HepG2 (cell line): ENCODE measurements around the gene CRTC2. TPM values are rescaled to one million over a fixed set of nuclear protein-coding genes. Genes with fewer than 3 reads are reported as not detected.

Source experiments
- ATAC-seq: fragments of 200-7000 bp; cut with Tn5 transposase; 3 replicates; pipeline ENCODE4 v1.9.1; 2020; ENCODE audit warnings: mild to moderate bottlenecking, moderate library complexity
- BruUV-seq: library from RNA; stranded (reverse); fragments of 400-500 nt; replicated peaks from 2 replicates; lab custom pipeline; 2021; lab: Mats Ljungman, UMichigan
- CTCF ChIA-PET: fragments of 300-600 bp; formaldehyde crosslinking; extraction: SDS; loops from one replicate; lab custom pipeline; 2021; ENCODE audit warnings: low total read pairs, inconsistent platforms, low intra/inter-chr PET ratio; lab: Yijun Ruan, JAX
- POLR2A ChIA-PET: fragments of 350-600 bp; sonication (Branson Sonifier 250); formaldehyde crosslinking; loops from one replicate; lab custom pipeline; 2020; ENCODE audit warnings: antibody characterized with exemption, inconsistent platforms; lab: Yijun Ruan, JAX
- DNase-seq: peaks from one replicate; pipeline ENCODE4 v3.0.0-alpha.2; 2015; ENCODE audit warnings: low spot score
- FAIRE-seq: peaks from 3 replicates; lab custom pipeline; 2011; peaks lifted over from hg19 to GRCh38; lab: Jason Lieb, UNC
- H2AFZ ChIP-seq: one replicate; pipeline ENCODE4 v1.6.1; 2011; ENCODE audit warnings: low read length, inconsistent platforms
- H3K27ac ChIP-seq: fragments of 300-600 bp; 3 replicates; pipeline ENCODE4 v1.8.0; 2011; ENCODE audit warnings: mixed run types, mild to moderate bottlenecking, mixed read lengths, low read length, inconsistent platforms; ENCODE audit not compliant: insufficient read depth; ENCODE audit errors: extremely low read length
- H3K27me3 ChIP-seq, 2 experiments: fragments of 200-600 bp in 1 of 2; 2 replicates in 1 of 2; 3 replicates in 1 of 2; pipeline versions ENCODE4 v1.6.0 to v1.8.0; 2011; ENCODE audit warnings: low read length in 2 of 2, mild to moderate bottlenecking in 2 of 2, moderate library complexity in 2 of 2, inconsistent platforms in 1 of 2; ENCODE audit not compliant: insufficient read depth in 2 of 2, control insufficient read depth in 1 of 2
- H3K36me3 ChIP-seq, 2 experiments: fragments of 200-600 bp in 1 of 2; replicated peaks in 1 of 2; 2 replicates in 1 of 2; 3 replicates in 1 of 2; pipeline versions ENCODE4 v1.5.1 to v1.8.0; 2011; ENCODE audit warnings: low read length in 2 of 2, inconsistent platforms in 1 of 2; ENCODE audit not compliant: insufficient read depth in 2 of 2, control insufficient read depth in 1 of 2
- H3K4me1 ChIP-seq: 2 replicates; pipeline ENCODE4 v1.5.1; 2012; ENCODE audit warnings: low read length, inconsistent platforms; ENCODE audit not compliant: insufficient read depth
- H3K4me2 ChIP-seq: 2 replicates; pipeline ENCODE4 v1.6.0; 2011; ENCODE audit warnings: low read depth, low read length, inconsistent platforms
- H3K4me3 ChIP-seq, 3 experiments: fragments of 200-600 bp in 1 of 3; sonication (generic), shearing (Covaris generic) in 1 of 3; replicated peaks in 1 of 3; 2 replicates each; pipeline ENCODE4 v1.5.1; 2011 to 2016; ENCODE audit warnings: low read length in 3 of 3, inconsistent platforms in 2 of 3, low read depth in 2 of 3, mild to moderate bottlenecking in 2 of 3, control low read depth in 1 of 3, mixed read lengths in 1 of 3; ENCODE audit not compliant: insufficient read depth in 1 of 3
- H3K79me2 ChIP-seq: one replicate; pipeline ENCODE4 v1.6.1; 2011; ENCODE audit warnings: low read length, inconsistent platforms; ENCODE audit not compliant: insufficient read depth
- H3K9ac ChIP-seq: 2 replicates; pipeline ENCODE4 v1.6.0; 2011; ENCODE audit warnings: mild to moderate bottlenecking, low read depth, low read length, inconsistent platforms; ENCODE audit not compliant: insufficient read depth
- H3K9me3 ChIP-seq: 2 replicates; pipeline ENCODE4 v1.5.1; 2012; ENCODE audit warnings: mild to moderate bottlenecking, low read length
- H4K20me1 ChIP-seq: 2 replicates; pipeline ENCODE4 v1.6.0; 2011; ENCODE audit warnings: inconsistent platforms, mild to moderate bottlenecking, low read length, moderate library complexity; ENCODE audit not compliant: insufficient read depth
- ETV5 ChIP-seq: IDR thresholded peaks from 2 replicates; pipeline ENCODE4 v1.6.1; 2018; ENCODE audit warnings: missing biosample characterization, missing genetic modification reagents, inconsistent platforms, borderline replicate concordance
- KDM5A ChIP-seq: fragments of 200-600 bp; sonication (generic); IDR thresholded peaks from 2 replicates; pipeline ENCODE4 v1.7.0; 2018; ENCODE audit warnings: antibody characterized with exemption, mild to moderate bottlenecking, low read length, borderline replicate concordance
- PATZ1 ChIP-seq: sonication (generic); formaldehyde crosslinking; IDR thresholded peaks from 2 replicates; pipeline ENCODE4 v1.4.0; 2020; ENCODE audit warnings: missing genetic modification reagents
- PREB ChIP-seq: sonication (generic); formaldehyde crosslinking; IDR thresholded peaks from 2 replicates; pipeline ENCODE4 v1.4.0; 2020; ENCODE audit warnings: missing genetic modification reagents
- REPIN1 ChIP-seq: sonication (generic); formaldehyde crosslinking; IDR thresholded peaks from 2 replicates; pipeline ENCODE4 v1.8.0; 2022; ENCODE audit warnings: missing genetic modification reagents, low read depth, mild to moderate bottlenecking, borderline replicate concordance
- TBP ChIP-seq: sonication (generic); formaldehyde crosslinking; IDR thresholded peaks from 2 replicates; pipeline ENCODE4 v1.5.0; 2020; ENCODE audit warnings: missing genetic modification reagents
- WIZ ChIP-seq: sonication (generic); formaldehyde crosslinking; IDR thresholded peaks from 2 replicates; pipeline ENCODE4 v1.5.1; 2020; ENCODE audit warnings: mild to moderate bottlenecking, missing genetic modification reagents
- ZC3H13 ChIP-seq: sonication (generic); formaldehyde crosslinking; IDR thresholded peaks from 2 replicates; pipeline ENCODE4 v1.8.1; 2023; ENCODE audit warnings: mild to moderate bottlenecking, missing genetic modification reagents, moderate library complexity
- ZFP36 ChIP-seq: fragments of 150-350 bp; IDR thresholded peaks from 2 replicates; pipeline ENCODE4 v1.6.1; 2018; ENCODE audit warnings: borderline replicate concordance, low read length, low read depth; ENCODE audit not compliant: partially characterized antibody
- ZNF180 ChIP-seq: sonication (generic); formaldehyde crosslinking; IDR thresholded peaks from 2 replicates; pipeline ENCODE4 v1.4.0; 2020; ENCODE audit warnings: low read depth, missing genetic modification reagents, borderline replicate concordance
- ZNF614 ChIP-seq: IDR thresholded peaks from 2 replicates; pipeline ENCODE4 v1.6.1; 2018; ENCODE audit warnings: missing biosample characterization, missing genetic modification reagents, inconsistent platforms, borderline replicate concordance
- ZNF652 ChIP-seq: IDR thresholded peaks from 2 replicates; pipeline ENCODE4 v1.6.1; 2016; ENCODE audit warnings: low read depth, borderline replicate concordance
- ZNF800 ChIP-seq: sonication (generic); formaldehyde crosslinking; IDR thresholded peaks from 2 replicates; pipeline ENCODE4 v1.4.0; 2020; ENCODE audit warnings: missing genetic modification reagents
- WGBS: methylation state at CpG from one replicate; pipeline ENCODE4 v1.1.6; 2017; ENCODE audit warnings: low lambda C conversion rate; 5-methylcytosine and 5-hydroxymethylcytosine counted together
- in situ Hi-C: cut with HindIII; loops from 2 replicates; pipeline ENCODE4 v1.10.0; 2017; ENCODE audit warnings: low pct_unique_long_range_greater_than_20kb; ENCODE audit not compliant: extremely low pct_ligation_motif_present
- intact Hi-C: fragments of 100-400 bp; cut with micrococcal nuclease; formaldehyde crosslinking; loops from one replicate; pipeline ENCODE4 v1.10.0; 2022; ENCODE audit not compliant: unreplicated experiment
- polyA plus RNA-seq, 8 experiments: library from polyadenylated mRNA; depleted of rRNA in 3 of 8; stranded (reverse) in 7 of 8; unstranded in 1 of 8; fragments of >200 nt; fragmentation: Illumina TruSeq in 4 of 8; extraction: Trizol in 4 of 8; gene quantifications; 2 replicates each; pipeline versions ENCODE4 v1.2.1 to v1.2.3, GENCODE V29; 2011 to 2016; ENCODE audit warnings: low read depth in 4 of 8, missing spikeins in 1 of 8, mixed read lengths in 1 of 8; ENCODE audit not compliant: insufficient read depth in 1 of 8
- total RNA-seq, 5 experiments: library from RNA; depleted of rRNA; stranded (reverse); fragments of >200 nt; fragmentation: Illumina TruSeq; extraction: Trizol; gene quantifications; 2 replicates each; pipeline ENCODE4 v1.2.3, GENCODE V29; 2016; ENCODE audit warnings: low read depth in 1 of 5

Gene CRTC2
- total and polyA plus RNA-seq, 2 of the 13 experiments (the other 11 are each of a cell fraction or from before 2014, with no cell fraction given) = 6.1 to 26.7 TPM

- TF ChIP-seq TBP (no peak), ZNF652 (CRISPR knock-in tag) (peak; percentile 60; the same call in 1 of the 2 replicates), KDM5A (peak; percentile 71; the same call in 1 of the 2 replicates), ZNF614 (no peak), PATZ1 (peak; percentile 62; the same call in 1 of the 2 replicates)
Measured at GRCh38 chr1:153922076-153922971, 36.1 kb downstream of the CRTC2 start (continued).

- in situ Hi-C loops (no loop called here), intact Hi-C loops (loop anchor here (5.0 kb wide), 1 partner anchor 36 kb away; the partner anchor contains the start of gene CRTC2)
- FAIRE-seq (no peak), ATAC-seq (no peak), DNase-seq (no peak)
- H3K4me2 ChIP-seq = peak overlapping the region; percentile 90
- H3K4me3 ChIP-seq = peak overlapping the region; percentile 74 to 80 (median 79)
- H3K79me2 ChIP-seq = peaks cover 45% of the 10 kb centered on the region
- H4K20me1 ChIP-seq = peaks cover 26% of the 10 kb centered on the region
- H3K27me3 ChIP-seq = no peaks in the 10 kb centered on the region; a peak in 2 of 5 replicates
- WGBS = 6% methylated on average over 10 of the region's 10 CpGs
- peaks cover 0 to 3% of the 10 kb centered on the region in 2 experiments; a peak in 2 of 5 replicates for H3K36me3 ChIP-seq
- TSS peak; percentile 53 for BruUV-seq
- ChIA-PET CTCF (no interaction called here), POLR2A (interaction anchor here (1.0 to 3.5 kb wide), 3 partner anchors 45 to 56 kb away, joined by 3 to 28 read pairs (median 17); partner anchors contain the start of genes CREB3L4 and JTB)
- no peak overlapping the region for H2AFZ ChIP-seq
- peak overlapping the region; percentile 84 for H3K9ac ChIP-seq
- peaks cover 37% of the 10 kb centered on the region for H3K4me1 ChIP-seq
- no peaks in the 10 kb centered on the region for H3K9me3 ChIP-seq
- H3K27ac ChIP-seq = peak overlapping the region; percentile 83
- TF ChIP-seq ZNF800 (CRISPR knock-in tag) (no peak), ZC3H13 (CRISPR knock-in tag) (no peak), ETV5 (CRISPR knock-in tag) (no peak), REPIN1 (CRISPR knock-in tag) (0 out of 2 replicates have a peak, but pooled peaks have one; percentile 20), ZFP36 (no peak), WIZ (CRISPR knock-in tag) (no peak), ZNF180 (no peak), PREB (no peak)
Measured at GRCh38 chr1:153921803-153922075, 36.7 kb downstream of the CRTC2 start.
